ENCODE results near the gene TRIM3.

The TRIM3 gene

GRCh38 chr11:6400431-6401345, 73.1 kb downstream of the TRIM3 start:
- DNase-seq, result no peak
